ENCODE data around the gene PDGFD. TPM values are rescaled to one million over a fixed set of nuclear protein-coding genes. Genes with fewer than 3 reads are reported as not detected.
A peak's percentile ranks its signal among the peaks of the same experiment; 100 is the strongest.

The PDGFD gene
- total RNA-seq, 1 donor from 2014 or later: 0.45 TPM

DNA sequence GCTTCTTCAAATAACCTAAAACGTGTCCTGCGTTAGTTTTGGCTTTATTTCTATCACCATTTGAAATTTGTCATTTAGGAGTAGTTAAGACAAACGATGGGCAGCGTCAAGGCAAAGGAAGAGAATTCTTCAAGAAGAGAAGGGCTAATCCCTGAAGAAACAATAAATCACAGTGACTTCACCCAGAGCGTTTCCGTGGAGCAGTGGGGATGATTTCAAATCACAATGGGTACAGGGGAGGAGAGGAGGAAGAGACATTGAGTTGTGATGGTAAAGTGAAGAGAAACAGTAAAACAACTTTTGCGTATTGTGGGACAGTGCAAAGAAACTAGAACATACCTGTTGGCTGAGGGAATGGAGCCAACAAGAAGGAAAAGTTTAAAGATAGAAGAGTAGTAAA lies 9.7 kb downstream of the PDGFD start:
- no peak overlapping the region for H3K4me3 Mint-ChIP-seq (ENCODE audit: unreplicated experiment)

GRCh38 chr11:104152941-104153505 lies 10.9 kb downstream of the PDGFD start:
- Mint-ChIP-seq H3K36me3 (ENCODE audit: low read depth) (peaks cover 1% of the 10 kb centered on the region), H3K27me3 (ENCODE audit: low read depth) (peaks cover 6% of the 10 kb centered on the region), H3K9me3 (ENCODE audit: low read depth) (peaks cover 5% of the 10 kb centered on the region), H3K4me1 (ENCODE audit: low read depth) (peaks cover 4% of the 10 kb centered on the region), H3K27ac (ENCODE audit: unreplicated experiment) (no peak overlapping the region), H3K4me3 (ENCODE audit: unreplicated experiment) (no peak overlapping the region)
- TF ChIP-seq, protein P1, sequence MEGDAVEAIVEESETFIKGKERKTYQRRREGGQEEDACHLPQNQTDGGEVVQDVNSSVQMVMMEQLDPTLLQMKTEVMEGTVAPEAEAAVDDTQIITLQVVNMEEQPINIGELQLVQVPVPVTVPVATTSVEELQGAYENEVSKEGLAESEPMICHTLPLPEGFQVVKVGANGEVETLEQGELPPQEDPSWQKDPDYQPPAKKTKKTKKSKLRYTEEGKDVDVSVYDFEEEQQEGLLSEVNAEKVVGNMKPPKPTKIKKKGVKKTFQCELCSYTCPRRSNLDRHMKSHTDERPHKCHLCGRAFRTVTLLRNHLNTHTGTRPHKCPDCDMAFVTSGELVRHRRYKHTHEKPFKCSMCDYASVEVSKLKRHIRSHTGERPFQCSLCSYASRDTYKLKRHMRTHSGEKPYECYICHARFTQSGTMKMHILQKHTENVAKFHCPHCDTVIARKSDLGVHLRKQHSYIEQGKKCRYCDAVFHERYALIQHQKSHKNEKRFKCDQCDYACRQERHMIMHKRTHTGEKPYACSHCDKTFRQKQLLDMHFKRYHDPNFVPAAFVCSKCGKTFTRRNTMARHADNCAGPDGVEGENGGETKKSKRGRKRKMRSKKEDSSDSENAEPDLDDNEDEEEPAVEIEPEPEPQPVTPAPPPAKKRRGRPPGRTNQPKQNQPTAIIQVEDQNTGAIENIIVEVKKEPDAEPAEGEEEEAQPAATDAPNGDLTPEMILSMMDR (IDR thresholded peaks at IDR 0.05): no peak
- DNase-seq (ENCODE audit: low spot score): no peak

More for the DNA sequence above, 9.7 kb downstream of the PDGFD start:
- H3K4me1 Mint-ChIP-seq (ENCODE audit: low read depth): peaks cover 2% of the 10 kb centered on the region
- no peak for DNase-seq (ENCODE audit: low spot score)
- peaks cover 6% of the 10 kb centered on the region for H3K27me3 Mint-ChIP-seq (ENCODE audit: low read depth)
- TF ChIP-seq, protein P1 (IDR thresholded peaks at IDR 0.05): no peak
- H3K9me3 Mint-ChIP-seq (ENCODE audit: low read depth): peaks cover 5% of the 10 kb centered on the region
- peaks cover 1% of the 10 kb centered on the region for H3K36me3 Mint-ChIP-seq (ENCODE audit: low read depth)
- no peak overlapping the region for H3K27ac Mint-ChIP-seq (ENCODE audit: unreplicated experiment)

DNA sequence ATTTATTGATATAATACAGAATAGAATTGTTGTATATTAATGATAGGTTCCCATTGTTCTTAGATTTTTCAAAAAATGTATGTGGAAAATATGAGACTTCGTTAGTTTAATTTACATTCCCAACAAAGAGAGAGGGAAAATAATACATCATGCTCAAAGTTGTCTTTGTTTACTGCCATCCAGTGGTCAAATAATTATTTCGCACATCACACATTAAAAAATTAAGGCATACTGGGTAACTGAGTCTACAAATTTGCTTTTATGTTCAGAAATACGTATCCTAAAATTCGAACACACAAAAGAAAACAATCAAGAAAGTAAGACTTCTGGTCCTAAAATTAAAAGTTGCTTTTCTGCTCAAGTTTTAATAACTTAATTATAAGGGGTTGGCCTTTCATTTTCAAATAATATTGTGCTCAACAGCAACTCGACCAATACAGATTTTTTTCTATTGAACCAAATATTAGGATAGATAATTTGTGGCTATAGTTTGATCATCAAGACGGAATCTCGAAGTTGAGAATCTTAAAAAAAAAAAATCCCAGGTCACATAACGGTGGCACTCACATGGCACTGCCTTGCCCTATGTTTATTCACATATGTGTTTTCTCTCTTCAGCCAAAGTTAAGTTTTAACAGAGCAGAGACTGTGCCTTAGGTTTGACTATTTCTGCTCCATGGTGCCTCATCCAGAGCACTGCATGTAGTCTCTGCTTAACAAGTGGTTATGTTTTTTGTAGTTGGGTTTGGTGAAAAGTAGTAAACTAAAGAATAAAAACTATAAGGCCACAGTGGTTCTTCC lies 12.3 kb downstream of the PDGFD start:
- H3K4me1 Mint-ChIP-seq (ENCODE audit: low read depth): peaks cover 6% of the 10 kb centered on the region
- no peak for DNase-seq (ENCODE audit: low spot score)

DNA sequence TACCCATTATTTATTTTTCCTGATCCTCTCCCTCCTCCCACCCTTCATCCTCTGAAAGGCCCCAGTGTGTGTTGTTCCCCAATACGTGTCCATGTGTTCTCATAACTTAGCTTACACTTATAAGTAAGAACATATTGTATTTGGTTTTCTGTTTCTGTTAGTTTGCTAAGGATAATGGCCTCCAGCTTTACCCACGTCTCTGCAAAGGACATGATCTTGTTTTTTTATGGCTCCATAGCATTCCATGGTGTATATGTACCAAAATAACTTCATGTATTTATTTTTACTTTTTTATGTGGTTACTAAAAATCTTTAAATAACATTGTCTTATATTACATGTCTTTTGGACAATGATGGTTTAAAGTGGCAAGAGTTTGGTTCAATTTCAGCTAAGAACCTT lies 15.2 kb downstream of the PDGFD start:
- no peak overlapping the region for H3K4me3 Mint-ChIP-seq (ENCODE audit: unreplicated experiment)
- DNase-seq (ENCODE audit: low spot score): no peak

More for the DNA sequence above, 12.3 kb downstream of the PDGFD start:
- Mint-ChIP-seq H3K4me3 (ENCODE audit: unreplicated experiment) (no peak overlapping the region), H3K9me3 (ENCODE audit: low read depth) (peaks cover 5% of the 10 kb centered on the region), H3K36me3 (ENCODE audit: low read depth) (peaks cover 1% of the 10 kb centered on the region), H3K27ac (ENCODE audit: unreplicated experiment) (no peak overlapping the region), H3K27me3 (ENCODE audit: low read depth) (peaks cover 2% of the 10 kb centered on the region)
- TF ChIP-seq, protein P1 (IDR thresholded peaks at IDR 0.05): peak; percentile 82

DNA sequence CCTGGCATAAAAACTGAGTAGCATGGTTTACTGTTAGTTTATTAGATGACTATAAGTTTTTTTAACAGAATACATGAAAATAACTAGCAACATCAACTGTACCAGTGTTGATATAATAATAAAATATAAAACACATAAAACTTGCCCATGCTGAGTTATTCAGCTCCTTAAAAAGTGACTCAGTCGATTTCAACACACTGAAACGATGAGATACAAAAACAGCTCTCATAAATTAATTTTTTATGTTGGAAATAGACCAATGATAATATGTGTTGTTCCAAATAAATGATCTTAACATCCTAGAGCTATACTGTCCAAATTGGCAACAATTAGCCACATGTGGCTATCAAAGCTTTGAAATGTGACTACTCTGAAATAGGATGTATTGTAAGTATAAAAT lies 15.9 kb downstream of the PDGFD start:
- peaks cover 6% of the 10 kb centered on the region for H3K4me1 Mint-ChIP-seq (ENCODE audit: low read depth)
- no peak overlapping the region for H3K27ac Mint-ChIP-seq (ENCODE audit: unreplicated experiment)
- peaks cover 1% of the 10 kb centered on the region for H3K36me3 Mint-ChIP-seq (ENCODE audit: low read depth)
- no peaks in the 10 kb centered on the region for H3K27me3 Mint-ChIP-seq (ENCODE audit: low read depth)
- TF ChIP-seq, protein P1 (IDR thresholded peaks at IDR 0.05): no peak
- no peak overlapping the region for H3K4me3 Mint-ChIP-seq (ENCODE audit: unreplicated experiment)
- H3K9me3 Mint-ChIP-seq (ENCODE audit: low read depth): peaks cover 5% of the 10 kb centered on the region
- DNase-seq (ENCODE audit: low spot score): no peak

More for the DNA sequence above, 15.2 kb downstream of the PDGFD start:
- TF ChIP-seq, protein P1 (IDR thresholded peaks at IDR 0.05): no peak
- Mint-ChIP-seq H3K27ac (ENCODE audit: unreplicated experiment) (no peak overlapping the region), H3K36me3 (ENCODE audit: low read depth) (peaks cover 1% of the 10 kb centered on the region), H3K27me3 (ENCODE audit: low read depth) (peaks cover 1% of the 10 kb centered on the region), H3K4me1 (ENCODE audit: low read depth) (peaks cover 6% of the 10 kb centered on the region), H3K9me3 (ENCODE audit: low read depth) (peaks cover 5% of the 10 kb centered on the region)
